Glutamatergic neuron (in vitro differentiated cells): ENCODE measurements around the gene NAA38. TPM values are rescaled to one million over a fixed set of nuclear protein-coding genes. Genes with fewer than 3 reads are reported as not detected.

Experiments
- DNase-seq: peaks from one replicate; pipeline ENCODE4 v3.0.0; 2022
- H3K27ac Mint-ChIP-seq: one replicate; pipeline ENCODE4 v1.8.0; 2020; ENCODE audit warnings: mild to moderate bottlenecking, mixed read lengths, inconsistent platforms; ENCODE audit not compliant: unreplicated experiment
- H3K27me3 Mint-ChIP-seq: one replicate; pipeline ENCODE4 v1.8.0; 2020; ENCODE audit warnings: mild to moderate bottlenecking, moderate library complexity, mixed read lengths, inconsistent platforms; ENCODE audit not compliant: unreplicated experiment
- H3K36me3 Mint-ChIP-seq: one replicate; pipeline ENCODE4 v1.8.0; 2020; ENCODE audit warnings: mild to moderate bottlenecking, mixed read lengths, inconsistent platforms; ENCODE audit not compliant: unreplicated experiment
- H3K4me1 Mint-ChIP-seq: one replicate; pipeline ENCODE4 v1.8.0; 2020; ENCODE audit warnings: mild to moderate bottlenecking, low read depth, mixed read lengths, inconsistent platforms; ENCODE audit not compliant: unreplicated experiment
- H3K4me3 Mint-ChIP-seq: one replicate; pipeline ENCODE4 v1.8.0; 2020; ENCODE audit warnings: mild to moderate bottlenecking, mixed read lengths, inconsistent platforms; ENCODE audit not compliant: unreplicated experiment
- H3K9me3 Mint-ChIP-seq: one replicate; pipeline ENCODE4 v1.8.0; 2020; ENCODE audit warnings: mild to moderate bottlenecking, moderate library complexity, mixed read lengths, inconsistent platforms; ENCODE audit not compliant: unreplicated experiment
- CTCF ChIP-seq: fragments of 200-600 bp; sonication (generic); IDR thresholded peaks from one replicate; pipeline ENCODE4 v1.5.0; 2021; ENCODE audit not compliant: partially characterized antibody, unreplicated experiment
- total RNA-seq: library from RNA; stranded (reverse); fragmentation: NEBNext Ultra II Directional; extraction: Animal tissue kit (Norgen Biotek cat#: 25700); gene quantifications from one replicate; pipeline ENCODE4 v1.2.1, GENCODE V29; 2021; ENCODE audit not compliant: unreplicated experiment

The NAA38 gene
- total RNA-seq, 1 donor from 2014 or later, result 49.7 TPM

GRCh38 chr17:7888184-7888920, 31.0 kb upstream of the NAA38 start, which contains the start of gene CHD3:
TSS of gene CHD3 (plus strand) at chr17:7888789. CDS start at chr17:7889001, 212 bp downstream.
- no peak within 1 kb of the TSS for H3K4me3 Mint-ChIP-seq
- DNase-seq, result no peak

DNA sequence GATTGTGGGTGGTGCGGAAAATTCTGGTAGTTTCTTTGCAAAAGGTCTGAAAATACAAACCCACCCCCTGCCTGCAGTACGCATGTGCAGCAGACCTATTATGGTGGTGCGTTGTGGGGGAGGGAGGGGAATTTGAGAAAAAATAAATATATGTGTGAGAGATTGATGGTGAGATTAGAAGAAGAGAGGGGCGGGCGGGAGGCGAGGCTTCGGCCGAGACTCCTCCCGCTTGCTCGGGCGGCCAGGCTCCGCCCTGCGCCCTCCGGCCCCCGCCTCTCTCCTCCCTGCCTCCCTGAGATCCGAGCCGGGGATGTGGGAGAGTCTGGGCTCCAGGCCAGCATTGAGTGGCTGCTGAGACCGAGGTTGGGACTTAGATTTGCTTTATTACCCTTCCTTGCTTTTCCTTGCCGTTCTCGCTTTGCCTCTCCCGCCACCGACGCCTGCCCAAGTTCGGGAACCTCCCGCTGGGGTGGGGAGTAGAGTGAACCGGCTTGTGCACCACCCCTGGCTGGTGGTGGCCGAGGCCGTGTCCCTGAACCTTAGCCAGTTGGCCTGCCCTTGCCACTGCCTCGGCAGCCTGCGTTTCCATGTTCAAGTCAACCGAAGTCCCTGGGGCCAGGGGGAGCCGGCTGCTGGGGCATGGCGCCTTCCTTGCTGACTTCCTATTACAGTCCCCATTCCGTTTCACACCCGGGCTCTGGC, 30.3 kb upstream of the NAA38 start:
- Mint-ChIP-seq H3K27me3 (peaks cover 7% of the 10 kb centered on the region), H3K36me3 (no peaks in the 10 kb centered on the region), H3K27ac (no peak overlapping the region), H3K4me1 (peaks cover 8% of the 10 kb centered on the region), H3K4me3 (no peak overlapping the region), H3K9me3 (peaks cover 6% of the 10 kb centered on the region)
- DNase-seq, result peak; percentile 90
- no peak for TF ChIP-seq CTCF

More at GRCh38 chr17:7888184-7888920, 31.0 kb upstream of the NAA38 start, which contains the start of gene CHD3:
- Mint-ChIP-seq H3K36me3 (no peaks in the 10 kb centered on the region), H3K4me1 (peaks cover 8% of the 10 kb centered on the region), H3K9me3 (peaks cover 10% of the 10 kb centered on the region), H3K27ac (no peak within 1 kb of the TSS), H3K27me3 (peaks cover 7% of the 10 kb centered on the region)
- no peak for TF ChIP-seq CTCF

GRCh38 chr17:7887038-7887481, 29.7 kb upstream of the NAA38 start:
- no peak for TF ChIP-seq CTCF
- peaks cover 6% of the 10 kb centered on the region for H3K9me3 Mint-ChIP-seq

GRCh38 chr17:7886227-7887037, 29.1 kb upstream of the NAA38 start:
- Mint-ChIP-seq H3K27ac (no peak overlapping the region), H3K4me1 (peaks cover 7% of the 10 kb centered on the region), H3K9me3 (peaks cover 6% of the 10 kb centered on the region), H3K4me3 (no peak overlapping the region), H3K36me3 (no peaks in the 10 kb centered on the region), H3K27me3 (peaks cover 7% of the 10 kb centered on the region)
- no peak for TF ChIP-seq CTCF
- DNase-seq, result peak; percentile 37

More at GRCh38 chr17:7887038-7887481, 29.7 kb upstream of the NAA38 start:
- Mint-ChIP-seq H3K27ac (no peak overlapping the region), H3K4me1 (peaks cover 7% of the 10 kb centered on the region), H3K27me3 (peaks cover 7% of the 10 kb centered on the region), H3K4me3 (no peak overlapping the region), H3K36me3 (no peaks in the 10 kb centered on the region)
- no peak for DNase-seq
